22Rv1 (cell line): ENCODE results near the gene ZNF573.

ENCODE experiments used
- H3K27ac ChIP-seq: fragments of 450-650 bp; 2 replicates; pipeline ENCODE4 v1.5.1; 2017
- CTCF ChIP-seq: fragments of 450-650 bp; IDR thresholded peaks from 2 replicates; pipeline ENCODE4 v1.5.1; 2017; ENCODE audit warnings: mild to moderate bottlenecking
- ZFX ChIP-seq: fragments of 450-650 bp; IDR thresholded peaks from 2 replicates; pipeline ENCODE4 v1.6.1; 2017; ENCODE audit warnings: antibody characterized with exemption, borderline replicate concordance

ZNF573 gene

GRCh38 chr19:37691881-37692504 lies 87.4 kb downstream of the ZNF573 start:
- 0 out of 2 replicates have a peak overlapping the region, but pooled peaks have one; percentile 7 for H3K27ac ChIP-seq
- TF ChIP-seq ZFX: no peak
- TF ChIP-seq CTCF: 0 out of 2 replicates have a peak, but pooled peaks have one; percentile 7
